Measurements from ENCODE around the gene NUP210L. TPM values are rescaled to one million over a fixed set of nuclear protein-coding genes. Genes with fewer than 3 reads are reported as not detected.

The NUP210L gene
- total RNA-seq, 3 donors from 2014 or later (not counting 1 experiment from before 2014, with no cell fraction given) = 0.13 to 0.24 (median 0.18) TPM

DNA sequence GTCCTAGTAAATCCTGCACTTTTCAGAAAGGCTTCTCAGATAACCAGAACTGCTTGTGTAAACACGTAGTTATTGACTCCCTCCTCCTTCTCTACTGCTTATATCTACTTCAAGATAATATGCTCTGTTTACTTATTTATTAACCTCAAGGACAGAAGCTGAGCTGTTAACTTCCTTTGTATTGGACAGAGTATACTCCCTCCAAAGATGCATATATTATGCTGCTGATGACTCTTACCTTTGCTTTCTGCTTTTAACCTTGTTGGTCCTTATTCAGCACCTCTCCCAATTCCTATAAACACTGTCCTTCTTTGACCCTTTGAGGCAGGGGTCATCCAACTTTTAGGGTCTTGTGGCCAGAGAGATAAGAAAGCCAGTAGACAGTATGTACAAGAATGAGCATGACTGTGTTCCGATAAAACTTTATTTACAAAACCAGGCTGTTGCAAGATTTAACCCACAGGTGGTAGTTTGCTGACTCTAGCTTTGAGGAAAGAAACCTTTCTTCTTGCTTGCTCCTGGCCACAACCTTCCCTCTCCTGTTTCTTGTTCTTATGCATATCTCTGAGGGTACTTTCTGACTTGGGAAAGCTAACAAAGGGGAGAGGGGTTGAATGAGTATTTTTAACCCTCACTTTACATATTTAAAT, 32.1 kb upstream of the NUP210L start:
- DNase-seq (no peak), ATAC-seq (no peak)
- Histone ChIP-seq H3K36me3 (ENCODE audit: control insufficient read depth, insufficient read depth, low read length) (no peaks in the 10 kb centered on the region), H3K27ac (ENCODE audit: low read length) (no peak overlapping the region), H3K9me3 (ENCODE audit: control insufficient read depth, insufficient read depth, low read length) (no peaks in the 10 kb centered on the region), H3K4me3 (ENCODE audit: low read length) (no peak overlapping the region), H3K27me3 (ENCODE audit: control insufficient read depth, insufficient read depth, low read length) (no peaks in the 10 kb centered on the region), H3K4me1 (ENCODE audit: control insufficient read depth, insufficient read depth, low read length) (peaks cover 10% of the 10 kb centered on the region)
- H3K4me3 Mint-ChIP-seq = no peak overlapping the region
- TF ChIP-seq, protein P1, sequence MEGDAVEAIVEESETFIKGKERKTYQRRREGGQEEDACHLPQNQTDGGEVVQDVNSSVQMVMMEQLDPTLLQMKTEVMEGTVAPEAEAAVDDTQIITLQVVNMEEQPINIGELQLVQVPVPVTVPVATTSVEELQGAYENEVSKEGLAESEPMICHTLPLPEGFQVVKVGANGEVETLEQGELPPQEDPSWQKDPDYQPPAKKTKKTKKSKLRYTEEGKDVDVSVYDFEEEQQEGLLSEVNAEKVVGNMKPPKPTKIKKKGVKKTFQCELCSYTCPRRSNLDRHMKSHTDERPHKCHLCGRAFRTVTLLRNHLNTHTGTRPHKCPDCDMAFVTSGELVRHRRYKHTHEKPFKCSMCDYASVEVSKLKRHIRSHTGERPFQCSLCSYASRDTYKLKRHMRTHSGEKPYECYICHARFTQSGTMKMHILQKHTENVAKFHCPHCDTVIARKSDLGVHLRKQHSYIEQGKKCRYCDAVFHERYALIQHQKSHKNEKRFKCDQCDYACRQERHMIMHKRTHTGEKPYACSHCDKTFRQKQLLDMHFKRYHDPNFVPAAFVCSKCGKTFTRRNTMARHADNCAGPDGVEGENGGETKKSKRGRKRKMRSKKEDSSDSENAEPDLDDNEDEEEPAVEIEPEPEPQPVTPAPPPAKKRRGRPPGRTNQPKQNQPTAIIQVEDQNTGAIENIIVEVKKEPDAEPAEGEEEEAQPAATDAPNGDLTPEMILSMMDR (IDR thresholded peaks at IDR 0.05) = no peak
- WGBS (ENCODE audit: insufficient coverage) = 64% methylated on average over 2 of the region's 2 CpGs
- H3K36me3 Mint-ChIP-seq = peaks cover 6% of the 10 kb centered on the region
- intact Hi-C loops (cut with micrococcal nuclease) = no loop called here
- H3K27me3 Mint-ChIP-seq (ENCODE audit: low read depth in 2 of 2) = peaks cover 0 to 19% of the 10 kb centered on the region in 2 donors
- no peak overlapping the region for H3K27ac Mint-ChIP-seq
- H3K4me1 Mint-ChIP-seq = peaks cover 14 to 16% of the 10 kb centered on the region in 2 donors
- no peaks in the 10 kb centered on the region for H3K9me3 Mint-ChIP-seq

DNA sequence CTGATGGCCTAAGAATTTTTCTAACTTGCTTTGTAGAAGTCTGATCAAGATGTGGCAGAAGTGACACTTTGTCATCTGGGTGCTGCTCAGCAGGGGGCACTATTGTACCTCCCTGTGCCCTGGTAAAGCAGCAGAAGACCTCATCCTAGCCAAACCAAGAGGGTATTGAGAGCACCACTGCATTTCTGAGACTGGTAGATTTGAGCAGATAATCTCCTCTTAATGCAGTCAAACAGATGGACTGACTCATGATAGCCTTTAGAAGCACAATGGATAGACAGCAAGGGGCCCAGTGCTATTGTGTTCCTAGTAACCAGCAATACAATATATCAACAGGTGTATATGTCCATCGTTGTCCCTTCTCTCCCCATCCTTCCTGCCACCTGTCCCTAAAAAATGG, 31.3 kb upstream of the NUP210L start:
- Histone ChIP-seq H3K4me3 (ENCODE audit: low read length) (no peak overlapping the region), H3K36me3 (ENCODE audit: control insufficient read depth, insufficient read depth, low read length) (no peaks in the 10 kb centered on the region), H3K4me1 (ENCODE audit: control insufficient read depth, insufficient read depth, low read length) (peaks cover 16% of the 10 kb centered on the region), H3K9me3 (ENCODE audit: control insufficient read depth, insufficient read depth, low read length) (no peaks in the 10 kb centered on the region), H3K27me3 (ENCODE audit: control insufficient read depth, insufficient read depth, low read length) (no peaks in the 10 kb centered on the region), H3K27ac (ENCODE audit: low read length) (no peak overlapping the region)
- ATAC-seq = no peak
- intact Hi-C loops (cut with micrococcal nuclease) = no loop called here
- no peaks in the 10 kb centered on the region for H3K9me3 Mint-ChIP-seq
- no CpG with 5 or more reads among the region's 1 CpG for WGBS (ENCODE audit: insufficient coverage)
- H3K27me3 Mint-ChIP-seq (ENCODE audit: low read depth in 2 of 2) = peaks cover 0 to 11% of the 10 kb centered on the region in 2 donors
- H3K4me3 Mint-ChIP-seq = peak overlapping the region; percentile 32
- TF ChIP-seq, protein P1 (IDR thresholded peaks at IDR 0.05) = peak; percentile 42
- peaks cover 22 to 24% of the 10 kb centered on the region in 2 donors for H3K4me1 Mint-ChIP-seq
- no peak overlapping the region for H3K27ac Mint-ChIP-seq
- DNase-seq = peak; percentile 24 to 79
- H3K36me3 Mint-ChIP-seq = peaks cover 6% of the 10 kb centered on the region

DNA sequence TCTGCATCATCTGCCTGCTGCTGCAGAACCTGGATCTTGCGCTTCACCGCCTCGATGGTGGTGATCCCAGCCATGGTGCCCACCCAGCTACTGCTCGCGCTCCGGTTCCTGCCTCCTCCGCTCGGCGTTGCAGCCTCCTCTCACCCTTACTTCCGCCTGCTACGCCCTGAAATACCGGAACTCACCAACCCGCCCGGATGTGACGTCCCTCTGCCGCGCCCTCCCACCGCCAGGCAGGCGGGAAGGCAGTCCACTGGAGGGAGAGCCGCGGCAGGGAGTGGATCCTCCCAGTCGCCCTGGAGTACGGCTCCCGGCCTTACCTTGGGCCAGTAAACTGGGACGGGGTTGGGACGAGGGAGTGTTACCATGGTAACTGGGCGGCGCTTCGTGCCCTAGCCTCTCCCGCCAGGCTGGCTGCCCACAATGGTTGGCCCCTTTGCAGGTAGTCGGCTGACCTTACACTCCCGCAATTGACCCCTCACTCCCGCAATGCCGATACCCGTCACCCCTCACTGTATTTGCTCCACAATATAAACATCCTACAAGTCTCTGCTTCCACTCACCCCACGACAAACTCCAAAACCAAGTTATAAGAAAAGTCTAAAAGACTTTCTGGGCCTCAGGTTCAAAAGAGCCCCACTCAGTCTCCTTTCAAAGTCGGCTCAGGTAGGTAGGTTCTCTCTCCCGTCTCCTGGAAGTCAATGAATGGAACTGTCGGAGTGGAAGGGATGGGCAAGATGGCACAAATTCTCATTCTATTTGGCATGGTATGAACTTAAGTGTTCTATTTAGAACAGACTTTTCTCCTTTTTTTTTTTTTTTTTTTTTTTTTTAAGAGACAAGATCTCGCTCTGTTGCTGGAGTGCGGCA, 28.4 kb upstream of the NUP210L start:
- TF ChIP-seq, protein P1 (IDR thresholded peaks at IDR 0.05) = no peak
- no peaks in the 10 kb centered on the region for H3K9me3 ChIP-seq (ENCODE audit: control insufficient read depth, insufficient read depth, low read length)
- Mint-ChIP-seq H3K9me3 (no peaks in the 10 kb centered on the region), H3K4me3 (peak overlapping the region; percentile 100), H3K36me3 (peaks cover 6% of the 10 kb centered on the region), H3K27me3 (ENCODE audit: low read depth in 2 of 2) (peaks cover 0 to 7% of the 10 kb centered on the region in 2 donors), H3K4me1 (peaks cover 51 to 52% of the 10 kb centered on the region in 2 donors), H3K27ac (peak overlapping the region; percentile 92 to 97)
- intact Hi-C loops (cut with micrococcal nuclease) = loop anchor here (2.0 kb wide), 2 partner anchors 26 to 90 kb away; partner anchors contain the start of gene HAX1
- no peaks in the 10 kb centered on the region for H3K27me3 ChIP-seq (ENCODE audit: control insufficient read depth, insufficient read depth, low read length)
- ATAC-seq = peak; percentile 89 to 92 (median 92)
- 5% methylated on average over 41 of the region's 41 CpGs for WGBS (ENCODE audit: insufficient coverage)
- peaks cover 8% of the 10 kb centered on the region for H3K36me3 ChIP-seq (ENCODE audit: control insufficient read depth, insufficient read depth, low read length)
- peaks cover 45% of the 10 kb centered on the region for H3K4me1 ChIP-seq (ENCODE audit: control insufficient read depth, insufficient read depth, low read length)
- peak overlapping the region; percentile 92 for H3K27ac ChIP-seq (ENCODE audit: low read length)
- peak overlapping the region; percentile 88 for H3K4me3 ChIP-seq (ENCODE audit: low read length)
- DNase-seq = peak; percentile 91 to 96
